Esophagus squamous epithelium (tissue), 4 donors: Measurements from ENCODE around the gene ZNF608.

ENCODE experiments used
- POLR2A ChIP-seq, 4 donors: fragments of 450-650 bp; IDR thresholded peaks; one replicate each; pipeline ENCODE4 v1.6.1; 2017; ENCODE audit warnings: antibody characterized with exemption in 4 of 4, mild to moderate bottlenecking in 4 of 4, moderate library complexity in 3 of 4
- TF ChIP-seq, protein P1 (sequence below), 6 experiments: fragments of 450-650 bp in 4 of 6; fragments of 200-600 bp in 2 of 6; sonication (generic) in 2 of 6; IDR thresholded peaks; one replicate each; pipeline ENCODE4 v1.5.1; 2016 to 2019; ENCODE audit warnings: antibody characterized with exemption in 6 of 6, mild to moderate bottlenecking in 4 of 6, moderate library complexity in 4 of 6

DNA sequence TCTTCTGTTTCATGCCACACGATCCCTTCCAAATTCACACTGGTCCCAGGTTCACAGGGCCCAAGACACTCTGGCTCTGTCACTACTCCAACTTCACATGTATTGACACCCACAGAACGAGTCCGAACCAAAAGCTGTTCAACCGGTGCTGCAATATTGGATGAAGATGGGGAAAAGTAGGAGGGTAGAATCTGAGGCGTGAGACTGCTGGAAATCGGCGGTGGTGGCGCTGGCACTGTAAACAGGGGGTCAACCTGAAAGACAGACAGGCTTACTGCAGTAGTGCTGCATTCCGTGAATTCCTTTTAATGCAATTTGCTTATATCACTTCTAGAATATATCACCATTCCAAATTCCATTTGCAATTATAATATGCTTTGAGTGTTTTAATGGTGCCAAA lies 45.4 kb downstream of the ZNF608 start:
- no peak for TF ChIP-seq POLR2A (IDR thresholded peaks at IDR 0.05)
- TF ChIP-seq, protein P1, sequence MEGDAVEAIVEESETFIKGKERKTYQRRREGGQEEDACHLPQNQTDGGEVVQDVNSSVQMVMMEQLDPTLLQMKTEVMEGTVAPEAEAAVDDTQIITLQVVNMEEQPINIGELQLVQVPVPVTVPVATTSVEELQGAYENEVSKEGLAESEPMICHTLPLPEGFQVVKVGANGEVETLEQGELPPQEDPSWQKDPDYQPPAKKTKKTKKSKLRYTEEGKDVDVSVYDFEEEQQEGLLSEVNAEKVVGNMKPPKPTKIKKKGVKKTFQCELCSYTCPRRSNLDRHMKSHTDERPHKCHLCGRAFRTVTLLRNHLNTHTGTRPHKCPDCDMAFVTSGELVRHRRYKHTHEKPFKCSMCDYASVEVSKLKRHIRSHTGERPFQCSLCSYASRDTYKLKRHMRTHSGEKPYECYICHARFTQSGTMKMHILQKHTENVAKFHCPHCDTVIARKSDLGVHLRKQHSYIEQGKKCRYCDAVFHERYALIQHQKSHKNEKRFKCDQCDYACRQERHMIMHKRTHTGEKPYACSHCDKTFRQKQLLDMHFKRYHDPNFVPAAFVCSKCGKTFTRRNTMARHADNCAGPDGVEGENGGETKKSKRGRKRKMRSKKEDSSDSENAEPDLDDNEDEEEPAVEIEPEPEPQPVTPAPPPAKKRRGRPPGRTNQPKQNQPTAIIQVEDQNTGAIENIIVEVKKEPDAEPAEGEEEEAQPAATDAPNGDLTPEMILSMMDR (IDR thresholded peaks at IDR 0.05), result no peak
